HepG2 (cell line): ENCODE data around the gene ADARB2.

Experiments used
- CREB1 ChIP-seq, 2 experiments: fragments of 450-650 bp in 1 of 2; IDR thresholded peaks; 2 replicates each; pipeline ENCODE4 v1.6.1; 2016 to 2017; ENCODE audit warnings: control low read depth in 1 of 2, mild to moderate bottlenecking in 1 of 2, missing compliant biosample characterization in 1 of 2, missing genetic modification characterization in 1 of 2
- KAT7 ChIP-seq: IDR thresholded peaks from 2 replicates; pipeline ENCODE4 v1.6.1; 2018; ENCODE audit warnings: borderline replicate concordance, missing compliant biosample characterization
- REPIN1 ChIP-seq: sonication (generic); formaldehyde crosslinking; IDR thresholded peaks from 2 replicates; pipeline ENCODE4 v1.8.0; 2022; ENCODE audit warnings: missing genetic modification reagents, low read depth, mild to moderate bottlenecking, borderline replicate concordance
- TBL1XR1 ChIP-seq: fragments of 150-350 bp; IDR thresholded peaks from 2 replicates; pipeline ENCODE4 v1.6.1; 2014; ENCODE audit warnings: borderline replicate concordance, low read length; ENCODE audit not compliant: partially characterized antibody
- TCF12 ChIP-seq, 2 experiments: fragments of 450-650 bp in 1 of 2; sonication (generic) in 1 of 2; formaldehyde crosslinking in 1 of 2; IDR thresholded peaks; 2 replicates each; pipeline versions ENCODE4 v1.6.1 to v1.8.0; 2017 to 2022; ENCODE audit warnings: antibody characterized with exemption in 1 of 2, mild to moderate bottlenecking in 1 of 2, missing genetic modification reagents in 1 of 2, moderate library complexity in 1 of 2

DNA sequence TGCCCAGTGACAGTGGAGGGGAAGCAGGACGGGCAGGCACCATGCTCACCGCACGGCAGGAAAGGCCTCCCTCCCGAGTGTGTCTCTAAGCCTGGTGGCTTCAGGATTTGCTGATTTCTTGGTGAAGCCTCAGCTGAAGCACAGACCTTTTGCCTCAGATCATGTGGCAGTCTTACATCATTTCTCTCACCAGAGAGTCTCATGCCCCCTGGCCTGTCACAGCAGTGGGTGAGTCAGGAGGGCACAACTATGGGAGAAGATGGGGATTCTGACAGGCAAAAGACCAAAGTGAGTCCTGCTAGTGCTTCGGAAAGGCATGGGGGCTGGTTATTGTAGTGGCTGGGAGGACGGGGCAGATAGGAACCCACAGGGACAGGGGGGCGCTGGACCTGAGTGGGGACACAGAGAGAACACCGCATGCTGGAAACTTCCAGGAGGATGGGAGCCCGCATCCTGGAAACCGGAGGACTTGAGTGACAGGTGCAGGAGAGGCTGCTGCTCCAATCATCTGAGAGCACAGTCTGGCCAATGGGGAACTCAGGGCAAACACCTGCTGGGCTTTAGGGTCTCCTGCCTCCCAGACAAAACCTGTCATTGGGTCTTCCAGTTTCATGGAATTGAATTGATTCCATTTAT lies 166.8 kb downstream of the ADARB2 start:
- TF ChIP-seq TCF12 (IDR thresholded peaks at IDR 0.05) (no peak), TCF12 (CRISPR knock-in tag; IDR thresholded peaks at IDR 0.05) (no peak), REPIN1 (CRISPR knock-in tag) (no peak), KAT7 (no peak), CREB1 (IDR thresholded peaks at IDR 0.05) (no peak), CREB1 (CRISPR knock-in tag; IDR thresholded peaks at IDR 0.05) (no peak), TBL1XR1 (no peak)
